GM19099 (cell line): Measurements from ENCODE around the gene FKBP9.

Experiments used
- POLR2A ChIP-seq: IDR thresholded peaks from 3 replicates; pipeline ENCODE4 v1.6.1; 2011; ENCODE audit warnings: low read depth; ENCODE audit not compliant: insufficient read length; ENCODE audit errors: extremely low read depth

Gene FKBP9

GRCh38 chr7:32941681-32942414 is 15.4 kb upstream of the FKBP9 start:
- TF ChIP-seq POLR2A: no peak

DNA sequence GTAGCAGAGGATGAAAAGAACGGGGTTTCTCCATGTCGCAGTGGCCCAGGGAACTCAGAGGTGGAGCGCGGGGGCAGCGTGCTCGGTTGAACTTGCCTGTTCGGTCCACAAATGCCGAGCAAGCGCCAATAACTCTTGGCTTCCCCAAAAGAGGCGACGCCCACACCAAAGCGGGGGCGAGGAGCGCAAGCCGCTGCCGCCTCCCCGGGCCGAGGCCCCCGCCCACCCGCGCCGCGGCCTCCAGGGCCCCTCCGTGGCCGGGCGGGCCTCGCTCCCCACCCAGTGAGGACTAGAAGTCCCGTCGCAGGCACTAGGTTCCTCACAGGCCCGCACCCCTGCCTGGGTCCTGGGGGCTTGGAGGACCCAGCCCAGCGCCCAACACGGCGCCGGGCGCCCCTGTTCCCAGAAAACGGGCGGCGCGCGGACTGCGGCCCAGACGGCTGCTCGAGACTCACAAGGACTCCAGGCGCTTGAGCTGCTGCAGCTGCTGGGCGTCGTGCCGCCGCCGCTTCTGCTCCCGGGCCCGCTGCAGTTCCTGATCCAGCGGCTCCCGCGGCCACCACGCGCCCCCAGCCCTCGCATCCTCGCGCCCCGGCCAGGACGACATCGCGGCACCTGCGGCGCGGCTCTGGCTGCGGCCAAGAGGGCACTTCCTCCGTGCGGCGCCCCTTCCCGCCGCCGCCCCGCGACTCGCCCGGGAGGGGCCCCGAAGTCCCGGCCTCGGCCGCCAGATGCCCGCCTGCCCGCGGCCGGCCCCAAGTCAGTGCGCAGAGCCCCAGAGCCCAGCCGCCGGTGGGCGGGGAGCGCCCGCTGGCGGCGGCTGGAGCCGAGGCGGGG is 14.6 kb upstream of the FKBP9 start:
- peak; percentile 21 for TF ChIP-seq POLR2A

DNA sequence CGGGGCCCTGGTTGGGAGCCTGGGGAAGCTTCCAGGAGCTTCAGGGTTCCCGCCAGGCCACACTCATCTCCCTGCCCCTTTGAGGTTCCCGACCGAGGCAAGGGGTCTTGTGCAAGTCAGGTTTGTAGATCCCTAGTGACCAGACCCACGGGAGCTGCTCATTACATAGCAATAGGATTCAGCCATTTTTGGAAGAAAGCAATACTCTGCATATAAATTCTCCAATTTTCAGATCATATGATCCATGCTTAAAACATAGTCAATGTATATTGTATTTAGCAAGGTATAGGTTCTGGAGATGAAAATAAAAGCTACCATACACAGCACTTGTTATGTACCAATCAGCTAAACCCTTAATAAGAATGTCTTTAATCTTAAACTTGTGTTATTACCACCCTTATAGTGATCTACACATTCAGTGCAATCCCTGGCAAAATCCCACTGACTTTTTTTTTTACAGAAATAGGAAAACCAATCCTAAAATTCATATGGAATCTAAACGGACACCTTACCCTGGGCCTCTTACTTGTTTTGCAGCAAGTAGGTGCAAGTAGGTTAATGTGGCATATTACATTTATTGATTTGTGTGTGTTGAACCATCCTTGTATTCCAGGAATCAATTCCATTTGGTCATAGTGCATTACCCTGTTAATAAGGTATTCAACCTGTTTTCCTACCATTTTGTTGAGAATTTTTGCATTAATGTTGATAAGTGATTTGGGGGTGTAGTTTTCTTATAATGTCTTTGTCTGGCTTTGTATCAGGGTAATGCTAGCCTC is 13.8 kb upstream of the FKBP9 start:
- no peak for TF ChIP-seq POLR2A

DNA sequence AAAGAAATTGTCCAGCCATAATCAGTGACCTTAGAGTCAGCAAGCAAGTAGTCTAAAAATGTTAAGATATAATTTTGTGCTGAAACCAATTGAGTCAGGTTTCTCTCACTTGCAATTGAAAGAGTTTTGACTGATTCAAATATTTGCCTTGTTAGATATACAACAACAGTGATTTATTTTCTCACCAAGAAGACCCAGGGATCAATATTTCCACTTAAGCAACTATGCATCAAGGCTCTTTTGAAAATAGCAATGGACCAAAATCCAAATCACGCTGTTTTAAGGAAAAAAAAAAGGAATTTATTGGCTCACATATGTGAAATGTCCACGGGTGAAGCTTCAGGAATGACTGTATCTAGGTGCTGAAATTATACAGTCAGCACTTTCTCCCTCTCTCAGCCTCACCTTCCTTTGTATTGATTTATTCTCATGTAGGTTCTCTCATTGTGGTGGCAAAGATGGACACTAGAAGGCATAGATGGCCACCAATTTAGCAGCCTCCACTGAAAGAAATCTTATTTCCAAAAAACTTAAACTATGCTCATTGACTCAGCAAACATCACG is 9.7 kb upstream of the FKBP9 start:
- no peak for TF ChIP-seq POLR2A

- no peak for TF ChIP-seq POLR2A
Observed at GRCh38 chr7:32948202-32948601, 9.0 kb upstream of the FKBP9 start.

GRCh38 chr7:32952876-32953275 is 4.4 kb upstream of the FKBP9 start:
- TF ChIP-seq POLR2A: no peak

GRCh38 chr7:32958046-32959025 is 1.1 kb downstream of the FKBP9 start:
- no peak for TF ChIP-seq POLR2A

DNA sequence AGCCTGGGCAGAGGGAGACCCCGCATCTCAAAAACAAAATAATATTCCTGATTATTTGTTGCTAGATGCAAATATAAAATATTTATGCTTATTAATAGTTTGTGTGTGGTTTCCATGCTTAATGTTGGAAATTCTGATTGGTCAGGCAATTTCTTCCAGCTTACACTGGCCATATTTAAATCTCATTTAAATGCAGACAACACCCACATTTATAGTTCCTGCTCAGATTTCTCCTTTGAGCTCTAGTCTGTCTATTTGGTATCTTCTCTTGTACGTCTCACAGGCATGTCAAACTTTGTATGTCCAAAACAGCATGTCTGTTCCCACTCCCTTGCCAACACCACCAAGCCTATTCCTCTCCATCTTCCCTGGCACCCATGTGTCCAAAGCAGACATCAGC is 52.5 kb downstream of the FKBP9 start:
- TF ChIP-seq POLR2A: no peak

DNA sequence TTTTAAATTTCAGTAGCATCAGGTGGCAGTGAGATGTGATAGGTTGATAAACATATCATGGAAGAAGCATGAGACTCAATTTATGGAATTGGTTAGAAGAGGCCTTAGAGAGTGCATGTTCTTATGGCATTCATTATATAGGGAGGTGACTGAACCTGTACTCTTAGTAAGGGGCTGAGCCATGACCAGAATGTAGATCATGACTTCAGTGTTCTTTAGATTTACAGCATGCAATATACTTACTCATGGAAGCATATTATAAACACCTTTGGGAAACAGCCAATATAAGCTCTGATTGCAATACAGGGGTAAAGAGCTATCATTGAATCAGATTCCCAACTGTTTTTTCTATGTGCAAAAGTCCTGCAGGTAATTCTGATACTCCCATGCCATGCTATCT is 55.1 kb downstream of the FKBP9 start:
- TF ChIP-seq POLR2A: no peak

DNA sequence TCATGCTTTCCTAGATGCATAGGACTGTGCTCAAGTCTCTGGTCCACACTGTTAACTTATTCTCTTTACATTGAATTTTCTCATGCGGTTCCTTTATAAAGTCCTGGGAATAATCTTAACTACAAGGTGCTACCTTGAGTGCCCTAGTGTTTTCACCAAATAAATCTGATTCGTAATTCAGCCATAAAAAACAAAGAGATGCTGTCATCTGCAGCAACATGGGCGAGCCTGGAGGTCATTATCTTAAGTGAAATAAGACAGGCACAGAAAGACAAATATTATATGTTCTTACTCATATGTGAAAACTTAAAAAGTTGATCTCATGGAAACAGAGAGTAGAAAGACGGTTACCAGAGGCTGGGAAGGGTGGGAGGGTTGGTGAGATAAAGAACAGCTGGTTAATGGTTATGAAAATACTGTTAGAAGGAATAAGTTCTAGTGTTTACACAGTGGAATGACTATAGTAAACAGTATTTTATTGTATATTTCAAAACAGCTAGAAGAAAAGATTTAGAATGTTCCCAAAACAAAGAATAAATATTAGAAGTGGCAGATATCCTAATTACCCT is 67.0 kb downstream of the FKBP9 start:
- TF ChIP-seq POLR2A: no peak

DNA sequence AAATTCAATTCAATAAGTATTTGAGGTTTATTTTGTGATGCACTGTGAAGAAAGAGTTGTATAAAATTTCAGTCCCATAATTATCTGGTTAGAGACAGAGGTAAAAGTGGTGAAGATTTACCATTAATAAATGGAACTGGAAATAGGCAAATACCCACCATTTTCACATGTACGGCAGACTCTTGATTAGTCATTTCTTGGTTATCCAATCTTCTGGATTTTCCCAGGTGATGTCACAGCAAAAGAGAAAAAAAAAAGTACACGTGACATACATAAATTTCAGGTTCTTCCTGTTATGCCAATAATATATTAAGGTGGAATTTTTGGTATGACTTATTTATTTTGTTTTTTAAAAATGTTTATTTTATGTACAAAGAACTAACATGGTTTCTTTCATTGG is 78.5 kb downstream of the FKBP9 start:
- TF ChIP-seq POLR2A: no peak

- TF ChIP-seq POLR2A: no peak
Observed at GRCh38 chr7:33038639-33039038, 81.4 kb downstream of the FKBP9 start.

- TF ChIP-seq POLR2A: no peak
Observed at GRCh38 chr7:33039257-33039902, 82.1 kb downstream of the FKBP9 start.

DNA sequence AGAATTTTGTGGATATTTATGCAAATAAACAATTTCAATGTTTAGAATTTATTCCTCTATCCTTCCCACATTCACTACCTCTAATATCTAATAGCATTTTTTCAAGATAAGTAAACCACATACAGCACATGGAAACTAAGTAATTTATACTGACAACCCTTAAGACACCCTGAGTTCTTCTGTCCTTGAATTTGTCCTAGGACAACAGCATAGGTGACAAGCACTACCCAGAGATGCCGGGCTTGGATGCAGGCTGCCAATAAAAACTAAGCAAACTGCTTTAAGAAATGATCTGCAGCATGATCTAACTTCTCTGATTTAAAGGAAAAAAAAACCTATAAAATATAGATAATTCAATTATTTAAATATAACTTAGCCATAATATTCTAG is 82.7 kb downstream of the FKBP9 start:
- no peak for TF ChIP-seq POLR2A
